HG02623 (cell line): ENCODE measurements around the gene NT5C3A.
A peak's percentile ranks its signal among the peaks of the same experiment; 100 is the strongest.
"Not testable (repeated sequence)": the region's sequence is repeated elsewhere in the genome, so short reads cannot be mapped to it uniquely, and the experiment has no call there.

Experiments
- ATAC-seq: cut with Tn5 transposase; IDR thresholded peaks from one replicate; pipeline ENCODE4 v1.9.1; 2021; ENCODE audit warnings: moderate library complexity; ENCODE audit not compliant: unreplicated experiment

Gene NT5C3A

DNA sequence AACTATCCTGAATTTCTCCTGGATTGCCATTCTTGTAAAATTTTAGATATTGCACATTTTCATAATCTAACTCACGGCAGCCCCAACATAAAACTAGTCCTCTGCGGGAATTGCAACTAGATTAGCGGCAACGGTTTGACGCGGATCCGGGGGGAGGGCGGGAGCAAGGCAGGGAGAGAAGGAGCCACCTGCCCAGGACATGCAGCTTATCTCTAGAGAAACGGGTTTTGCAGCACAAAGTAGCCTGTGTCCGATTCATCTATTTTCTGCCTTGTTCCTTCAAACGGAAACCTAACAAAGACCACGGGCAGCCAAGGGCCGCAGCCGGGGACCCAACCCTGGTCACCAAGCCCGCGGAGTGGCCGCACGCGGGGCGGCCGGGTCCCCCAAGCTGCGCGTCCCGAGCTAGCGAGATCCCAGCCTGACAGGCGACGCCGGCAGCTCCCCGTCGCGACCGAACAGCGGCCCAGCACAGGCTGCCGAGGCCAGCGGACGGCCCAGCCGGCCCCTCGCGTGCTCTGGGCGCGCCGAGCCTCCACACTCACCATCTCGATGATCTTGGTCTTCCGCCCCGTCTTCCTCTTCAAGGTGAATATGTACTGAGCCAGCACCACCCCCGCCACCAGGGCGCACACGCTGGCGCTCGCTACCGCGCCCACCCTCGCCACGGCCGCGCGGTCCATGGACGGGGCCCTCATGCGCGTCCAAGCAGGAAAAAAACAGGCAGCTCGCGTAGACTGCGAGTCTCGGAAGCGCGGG lies at the start of gene NT5C3A:
Gene NT5C3A (minus strand): TSS at position 754 of the 759 bp plus-strand sequence. CDS start 71 bp downstream, at position 683.
- peak; percentile 1 for ATAC-seq

DNA sequence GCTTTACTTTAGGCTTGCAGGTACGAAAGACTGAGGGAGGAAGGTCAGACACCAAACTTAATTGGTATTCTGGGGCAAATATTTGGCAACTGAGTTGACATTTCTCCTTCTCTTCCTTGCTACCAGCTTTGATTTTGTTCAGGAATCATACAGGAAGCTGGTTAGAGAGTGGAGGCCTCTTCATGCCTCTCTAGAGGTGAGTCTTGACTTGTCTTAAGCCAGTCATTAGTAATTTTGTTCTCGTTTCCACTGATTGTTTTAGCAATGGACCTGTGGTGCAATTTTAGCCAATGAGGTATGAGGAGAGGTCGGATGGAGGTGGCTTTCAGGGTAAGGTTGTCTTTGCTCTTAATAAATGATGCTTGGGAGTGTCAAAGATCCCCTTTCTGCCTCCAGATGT lies 49.0 kb upstream of the NT5C3A start:
- ATAC-seq: no peak

DNA sequence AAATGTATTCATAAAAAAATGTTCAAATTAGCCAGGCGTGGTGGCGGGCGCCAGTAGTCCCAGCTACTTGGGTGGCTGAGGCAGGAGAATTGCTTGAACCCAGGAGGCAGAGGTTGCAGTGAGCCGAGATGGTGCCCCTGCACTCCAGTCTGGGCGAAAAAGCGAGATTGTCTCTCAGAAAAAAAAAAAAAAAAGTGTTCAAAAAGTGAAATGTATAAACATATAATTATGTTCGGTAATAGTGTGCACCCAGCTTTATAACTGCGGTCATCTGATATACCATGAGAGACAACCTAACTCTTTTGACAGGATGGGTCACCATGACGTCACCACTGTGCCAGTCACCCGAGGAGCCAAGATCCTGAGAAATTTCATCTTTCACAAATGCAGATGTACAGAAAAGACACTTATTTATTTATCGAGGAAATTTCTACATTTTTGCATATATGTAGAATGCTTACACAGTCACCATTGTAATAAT lies 47.2 kb upstream of the NT5C3A start:
- no peak for ATAC-seq

DNA sequence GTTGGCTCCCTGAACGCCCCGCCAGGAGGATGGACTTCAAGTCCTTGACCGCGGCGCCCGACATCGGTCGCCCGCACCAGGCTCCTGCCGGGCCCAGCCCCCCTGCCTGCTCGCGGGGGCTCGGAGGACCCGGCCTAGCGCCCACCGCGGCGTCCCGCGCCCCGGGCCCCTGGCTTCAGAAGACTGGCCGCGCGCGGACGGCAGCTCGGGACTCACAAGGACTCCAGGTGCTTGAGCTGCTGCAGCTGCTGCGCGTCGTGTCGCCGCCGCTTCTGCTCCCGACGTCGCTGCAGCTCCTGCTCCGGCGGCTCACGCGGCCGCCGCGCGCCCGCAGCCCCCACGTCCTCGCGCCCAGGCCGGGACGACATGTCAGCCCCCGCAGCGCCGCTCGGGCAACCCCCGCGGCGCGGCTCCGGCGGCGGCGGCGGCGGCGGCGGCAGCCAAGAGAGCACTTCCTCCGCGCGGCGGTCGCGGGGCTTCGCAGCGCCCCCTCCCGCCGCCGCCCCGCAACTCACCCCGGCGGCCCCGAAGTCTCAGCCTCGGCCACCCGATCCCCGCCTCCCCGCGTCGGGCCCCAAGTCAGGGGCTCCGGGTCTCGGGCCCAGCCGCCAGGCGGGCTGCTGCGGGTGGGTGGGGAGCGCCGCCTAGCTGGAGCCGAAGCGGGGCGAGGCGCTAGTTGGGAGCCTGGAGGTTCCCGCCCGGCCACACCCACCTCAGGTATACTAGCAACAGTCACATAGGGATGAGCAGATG lies 46.6 kb upstream of the NT5C3A start, which contains the start of gene RP9:
Gene RP9 (minus strand): TSS at position 400 of the 753 bp plus-strand sequence. CDS start 32 bp downstream, at position 368.
- ATAC-seq: peak; percentile 79

DNA sequence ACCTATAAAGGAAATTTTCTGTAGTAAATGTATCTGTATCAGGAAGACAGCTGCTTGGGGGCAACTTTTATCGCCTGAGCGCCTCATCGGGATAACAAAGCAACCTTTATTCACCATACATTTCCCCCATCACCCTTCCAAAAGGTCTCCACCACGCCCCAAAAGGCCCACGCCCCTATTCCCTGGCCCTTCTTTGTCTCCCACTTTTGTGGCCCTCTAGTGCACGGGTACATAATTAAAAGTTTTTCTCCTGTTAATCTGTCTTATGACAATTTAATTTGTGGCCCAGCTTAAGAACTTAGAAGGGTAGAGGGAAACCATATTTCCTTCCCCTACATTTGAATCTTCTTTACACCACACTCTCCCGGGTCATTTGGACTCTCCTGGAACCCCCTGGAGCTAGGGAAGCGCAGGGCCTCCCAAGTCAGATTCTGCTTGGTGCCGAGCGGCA lies 46.0 kb upstream of the NT5C3A start:
- ATAC-seq: no peak

DNA sequence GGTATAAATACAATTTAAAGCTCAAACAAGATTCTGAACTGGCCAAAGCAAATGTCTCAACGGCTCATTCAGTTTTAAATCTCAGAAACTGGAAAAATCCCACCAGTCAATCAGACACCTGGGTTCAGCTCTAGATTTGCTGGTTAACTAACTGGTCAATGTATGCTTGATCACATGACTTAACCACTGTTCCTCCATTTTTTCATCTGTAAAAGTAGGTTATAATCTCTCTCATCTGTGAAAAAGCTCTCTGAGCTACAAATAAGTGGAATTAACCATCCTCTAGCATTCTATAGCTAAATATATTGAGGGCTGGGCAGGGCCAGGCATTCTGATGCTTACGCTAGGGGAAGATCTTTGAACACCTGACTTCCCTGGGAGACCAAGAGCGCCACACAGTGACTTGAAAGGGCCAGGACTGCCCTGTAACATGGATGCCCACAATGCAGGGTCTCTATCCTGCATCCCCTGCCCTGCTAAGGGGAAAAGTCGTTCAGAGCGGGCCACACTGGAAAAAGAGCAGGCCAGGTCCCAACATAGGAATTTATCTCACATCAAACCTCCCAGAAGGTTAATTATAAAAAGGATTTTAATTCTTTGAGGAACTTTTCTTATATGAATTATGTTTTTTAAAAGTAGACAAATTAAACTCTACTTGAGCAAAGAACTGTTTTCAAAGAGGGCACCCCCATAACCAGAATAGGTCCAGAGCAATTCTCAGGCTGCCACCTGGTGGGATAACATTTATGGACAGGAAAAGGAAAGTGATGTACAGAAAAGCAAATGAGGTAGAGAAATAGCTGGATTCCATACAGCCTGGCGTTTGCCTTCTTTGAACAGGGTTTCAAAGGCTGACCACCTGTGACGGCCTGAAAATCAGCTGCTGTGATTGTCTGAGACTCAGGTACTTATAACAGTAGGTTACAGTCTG lies 44.8 kb upstream of the NT5C3A start:
- ATAC-seq: peak; percentile 35

DNA sequence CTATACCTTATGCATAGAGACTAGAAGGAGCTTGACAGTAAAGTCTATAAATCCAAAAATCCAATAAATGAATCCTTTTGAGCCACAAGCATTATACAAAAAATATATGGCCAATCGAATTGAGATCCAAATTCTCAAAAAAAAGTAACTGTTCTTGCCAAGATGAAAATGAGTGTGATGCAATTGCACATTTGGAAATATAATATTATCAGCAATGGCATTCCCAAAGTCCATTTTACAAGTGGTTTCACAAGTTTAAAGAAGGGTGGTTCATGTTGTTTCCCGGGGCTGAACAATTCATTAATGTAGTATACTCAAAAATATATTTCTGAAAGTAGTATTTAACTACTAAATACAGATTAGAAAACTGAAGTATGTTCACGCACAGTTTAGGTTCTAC lies 39.3 kb upstream of the NT5C3A start:
- ATAC-seq: no peak

DNA sequence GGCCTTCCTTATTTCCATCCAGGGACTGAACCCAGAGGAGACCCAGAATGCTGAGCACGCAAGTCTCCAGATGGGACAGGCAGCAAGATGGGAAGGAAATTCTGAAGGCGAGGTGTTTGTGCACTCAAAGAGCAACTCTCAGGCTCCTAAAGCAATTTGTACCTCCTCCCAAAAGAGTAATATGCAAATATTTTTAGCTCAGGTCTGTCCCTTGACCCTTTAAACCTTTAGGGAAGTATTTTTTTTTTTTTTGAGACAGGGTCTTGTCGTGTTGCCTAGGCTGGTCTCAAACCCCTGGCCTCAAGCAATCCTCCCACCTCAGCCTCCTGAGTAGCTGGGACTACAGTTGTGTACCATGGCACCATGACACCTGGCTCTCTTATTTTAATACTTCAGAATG lies 38.2 kb upstream of the NT5C3A start:
- ATAC-seq: no peak

DNA sequence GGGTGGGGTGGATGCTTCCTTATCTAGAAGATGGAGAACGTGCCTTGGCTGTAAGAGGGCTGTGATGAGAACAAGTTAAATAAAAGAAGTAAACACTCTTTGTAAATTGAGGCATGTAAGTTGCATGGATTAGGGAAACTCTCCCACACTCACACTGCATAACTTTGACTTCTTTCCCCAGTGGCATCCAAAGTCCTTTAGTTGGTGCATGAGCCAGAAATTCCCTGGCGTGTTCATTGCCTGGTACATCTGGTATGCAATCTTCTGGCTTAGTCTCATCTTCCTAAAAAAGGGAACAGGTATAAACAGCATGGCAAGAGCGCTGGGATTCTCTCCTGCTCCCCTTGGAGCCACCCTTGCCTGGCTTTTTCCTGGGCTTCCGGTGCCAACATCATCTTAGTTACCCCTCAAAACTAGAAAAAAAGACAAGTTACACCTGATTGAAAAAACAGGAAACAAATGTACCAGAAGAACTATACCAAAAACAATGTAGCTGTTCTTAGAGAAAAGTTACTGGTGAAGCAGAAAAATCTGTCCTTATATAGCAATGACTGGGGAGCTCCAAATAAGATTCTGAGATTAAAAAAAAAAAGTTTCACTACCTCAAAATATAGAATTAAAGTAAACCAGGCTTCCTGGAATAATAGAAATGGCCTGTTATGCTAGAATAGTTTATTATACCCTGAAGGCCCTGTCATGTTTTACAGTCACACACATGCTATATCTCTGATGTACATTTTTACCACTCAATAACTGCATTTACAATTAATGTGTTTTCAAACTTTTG lies 36.8 kb upstream of the NT5C3A start:
- no peak for ATAC-seq

DNA sequence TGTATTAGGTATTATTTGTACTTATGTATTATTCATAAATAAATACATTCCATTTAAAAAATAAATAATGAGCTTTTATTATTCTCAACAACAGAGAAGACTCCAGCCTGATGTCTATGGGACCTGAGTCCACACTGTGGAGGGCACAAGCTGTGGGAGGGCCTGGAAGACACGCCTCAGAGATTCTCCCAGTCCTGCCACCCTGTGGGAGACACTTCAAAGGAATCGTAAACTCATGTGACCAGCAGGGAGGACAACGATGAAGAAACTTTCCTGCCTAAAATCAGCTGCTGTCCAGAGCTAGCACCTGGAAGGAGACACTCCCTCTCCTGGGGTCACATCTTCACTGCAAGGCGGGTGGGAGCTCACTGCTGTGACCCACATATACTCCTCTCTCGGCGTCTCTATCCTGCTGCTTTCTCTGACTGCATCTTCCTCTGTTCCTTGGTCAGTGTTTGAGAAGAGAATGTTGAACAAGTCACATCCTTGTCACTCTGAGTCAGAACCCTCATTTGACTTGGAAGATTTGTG lies 32.2 kb upstream of the NT5C3A start:
- ATAC-seq: not testable (repeated sequence)

DNA sequence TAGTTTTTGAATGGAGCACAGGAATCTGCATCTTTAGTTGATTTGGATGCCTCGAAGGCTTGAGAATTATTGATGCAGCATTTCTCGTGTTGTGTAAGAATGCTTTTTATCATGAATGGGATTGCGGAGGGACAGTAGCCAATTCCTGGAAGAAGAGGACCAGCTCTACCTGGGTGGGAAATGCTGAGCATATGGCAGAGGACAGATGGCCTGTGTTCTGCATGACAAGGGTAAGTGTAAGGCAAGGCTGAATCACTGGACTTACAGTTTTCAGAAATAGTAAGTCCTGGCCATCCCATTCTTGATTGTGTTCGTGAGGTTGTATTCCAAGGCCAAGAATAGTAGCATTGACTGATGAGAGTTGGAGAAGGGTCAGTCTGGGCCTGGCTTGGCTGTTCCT lies 30.7 kb upstream of the NT5C3A start:
- no peak for ATAC-seq

DNA sequence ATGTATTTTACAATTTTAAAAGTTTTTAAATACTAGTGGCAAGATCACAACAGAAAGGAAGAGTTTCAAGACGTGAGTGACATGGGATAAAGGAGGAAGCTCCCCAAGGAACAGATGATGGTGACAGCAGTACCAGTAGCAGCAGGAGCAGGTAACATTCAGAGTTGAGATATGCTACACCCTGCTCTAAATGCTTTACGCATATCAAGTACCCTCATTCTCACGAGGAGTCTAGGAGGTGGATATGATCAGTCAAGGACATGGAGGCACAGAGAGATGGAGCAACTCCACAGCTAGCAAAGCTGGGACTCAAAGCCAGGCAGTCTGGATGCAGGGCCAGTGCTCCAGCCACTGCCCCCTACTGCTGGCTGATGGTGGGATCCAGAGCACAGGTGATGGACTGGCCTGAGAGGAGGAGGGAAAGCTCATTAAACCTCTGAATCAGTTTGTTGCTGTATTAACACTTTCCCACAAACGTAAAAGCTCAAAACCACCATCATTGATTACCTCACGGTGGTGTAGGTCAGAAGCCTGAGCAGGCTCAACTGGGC lies 29.1 kb upstream of the NT5C3A start:
- no peak for ATAC-seq

DNA sequence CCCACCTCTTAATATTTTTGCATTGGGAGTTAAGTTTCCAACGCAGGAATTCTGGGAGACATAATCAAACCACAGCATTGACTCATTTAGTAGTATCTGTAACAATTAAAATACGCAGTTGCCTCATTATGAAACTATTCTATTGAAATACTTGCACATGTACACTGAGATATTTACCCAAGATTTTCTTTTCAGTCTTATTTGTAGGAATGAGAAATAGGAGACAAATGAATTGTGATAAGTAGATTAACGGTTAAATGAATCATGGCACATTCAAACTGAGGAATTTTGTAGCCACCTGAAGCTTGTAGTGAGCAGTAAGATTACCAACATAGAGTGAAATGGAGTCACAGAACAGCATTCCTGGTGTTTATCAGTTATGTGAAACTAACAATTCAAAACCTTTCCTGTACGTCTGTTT lies 28.5 kb upstream of the NT5C3A start:
- no peak for ATAC-seq

DNA sequence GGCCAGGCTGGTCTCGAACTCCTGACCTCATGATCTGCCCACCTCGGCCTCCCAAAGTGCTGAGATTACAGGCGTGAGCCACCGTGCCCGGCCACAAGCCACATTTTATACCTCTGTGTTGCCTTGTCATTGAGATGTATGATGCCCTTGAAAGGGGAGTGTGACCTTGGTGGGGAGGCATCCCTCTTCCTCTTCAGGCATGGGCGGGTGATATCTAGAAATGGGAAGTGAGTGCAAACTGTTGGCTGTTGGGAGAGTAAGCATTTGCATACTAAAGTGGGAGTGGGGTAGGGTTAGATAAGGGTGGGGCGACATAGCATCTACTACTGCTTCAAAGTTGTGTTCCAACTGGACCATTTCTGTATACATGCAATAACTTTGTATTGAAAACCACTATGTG lies 26.6 kb upstream of the NT5C3A start:
- ATAC-seq: no peak

DNA sequence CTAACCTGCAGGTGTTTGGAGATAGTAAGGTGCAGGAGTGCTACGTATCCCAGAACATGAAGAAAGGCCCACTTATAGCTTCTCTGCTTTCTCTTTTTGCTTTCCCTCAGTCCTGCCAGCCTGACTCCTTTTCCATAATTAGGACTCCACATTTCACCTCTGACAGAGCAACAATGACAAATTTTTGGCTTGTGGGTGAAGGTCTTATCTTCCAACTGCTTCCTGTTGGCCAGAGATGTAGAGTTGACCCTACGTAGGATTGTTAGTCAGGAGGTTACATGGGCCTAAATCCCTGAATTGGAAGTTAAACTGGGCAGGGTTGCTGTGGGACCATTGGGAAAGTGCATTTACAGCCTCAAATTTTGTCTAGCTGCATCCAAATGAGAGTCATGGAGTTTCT lies 25.3 kb upstream of the NT5C3A start:
- ATAC-seq: no peak

DNA sequence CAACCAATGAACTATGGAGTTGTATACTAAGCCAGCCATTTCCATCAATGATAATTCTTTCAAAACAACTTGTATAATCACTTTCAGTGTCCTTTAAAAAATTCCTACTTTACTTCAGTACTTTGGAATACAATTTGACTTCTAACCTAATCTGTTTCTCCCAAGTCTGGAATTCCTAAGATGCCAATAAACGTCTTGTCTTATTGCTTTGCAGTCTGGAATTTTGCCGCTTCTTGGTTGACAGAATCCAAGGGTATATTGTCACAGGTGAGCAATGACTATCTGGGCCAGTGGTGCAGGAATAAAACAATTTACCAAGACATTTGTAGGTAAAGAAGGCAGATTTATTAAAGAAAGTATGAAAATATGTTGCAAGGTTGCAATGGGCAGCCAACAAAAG lies 24.8 kb upstream of the NT5C3A start:
- ATAC-seq: no peak

DNA sequence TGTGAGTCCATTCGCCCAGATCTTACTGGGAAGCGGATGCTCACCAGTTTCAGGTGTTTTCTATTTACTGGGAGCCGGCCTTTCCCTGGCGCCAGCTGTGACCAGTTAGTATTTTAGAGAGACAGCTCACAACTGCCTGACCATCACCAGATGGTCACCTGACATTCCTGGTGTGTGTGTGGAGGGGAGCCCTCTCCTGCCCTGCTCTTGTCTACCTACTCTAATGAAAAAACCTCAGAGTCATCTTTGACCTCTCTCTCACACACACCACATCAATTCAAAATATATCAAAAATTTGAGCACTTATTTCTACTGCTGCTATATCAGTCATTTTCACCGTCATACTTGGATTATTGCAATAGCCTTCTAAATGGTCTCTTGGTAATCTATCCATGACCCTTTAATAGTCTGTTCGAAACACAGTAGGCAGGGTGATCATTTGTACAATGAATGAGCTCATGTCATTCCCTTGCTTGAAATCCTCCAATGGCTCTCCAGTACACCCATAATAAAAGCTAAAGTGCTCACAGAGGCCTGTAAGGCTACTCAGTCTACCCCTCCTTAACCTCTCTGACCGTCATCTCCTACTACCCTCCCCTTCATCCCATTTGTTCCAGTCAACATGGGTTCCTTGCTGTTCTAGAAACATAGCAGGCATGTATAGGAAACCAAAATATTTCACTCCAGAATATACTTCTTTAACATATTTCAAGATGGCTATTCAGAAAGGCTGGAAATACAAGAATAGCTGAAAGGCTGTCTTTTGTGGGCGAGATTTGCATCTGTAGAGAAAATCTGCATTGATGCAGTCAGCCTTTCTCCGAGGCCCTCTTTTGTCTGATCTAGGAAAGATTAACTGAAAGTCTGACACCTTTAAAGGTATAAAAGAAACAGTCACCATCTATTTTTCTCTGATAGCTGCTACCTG lies 17.5 kb upstream of the NT5C3A start:
- ATAC-seq: no peak

DNA sequence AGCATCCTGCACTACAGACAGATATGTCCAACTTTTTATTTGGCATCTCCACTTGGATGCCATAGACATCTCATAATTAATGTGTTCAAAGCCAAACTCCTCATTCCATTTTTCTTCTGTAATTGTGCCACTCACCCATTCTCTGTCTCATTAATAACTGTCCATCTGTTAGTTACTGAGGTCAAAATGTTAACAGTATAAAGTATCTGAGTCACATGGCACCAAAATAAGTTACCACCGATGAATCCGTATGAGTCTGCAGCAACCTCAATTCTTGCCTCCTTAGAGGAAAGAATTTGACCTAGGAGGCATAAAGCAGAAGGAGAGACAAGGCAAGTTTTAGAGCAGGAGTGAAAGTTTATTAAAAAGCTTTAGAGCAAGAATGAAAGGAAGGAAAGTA lies 16.5 kb upstream of the NT5C3A start:
- ATAC-seq: no peak

DNA sequence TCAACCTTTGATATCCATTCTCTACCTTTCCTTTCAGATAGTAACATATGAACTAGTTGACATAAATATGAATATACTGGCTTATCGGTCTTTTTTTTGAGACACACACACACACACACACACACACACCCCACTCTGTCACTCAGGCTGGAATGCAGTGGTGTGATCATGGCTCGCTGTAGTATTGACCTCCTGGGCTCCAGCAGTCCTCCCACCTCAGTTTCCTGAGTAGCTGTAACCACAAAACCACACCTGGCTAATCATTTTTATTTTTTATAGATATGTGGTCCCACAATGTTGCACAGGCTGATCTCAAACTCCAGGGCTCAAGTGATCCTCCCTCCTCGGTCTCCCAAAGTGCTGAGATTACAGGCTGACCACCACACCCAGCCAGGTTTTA lies 14.2 kb upstream of the NT5C3A start:
- ATAC-seq: no peak
